RWPE2 (cell line): ENCODE data around the gene IGFBP7.
A peak's percentile ranks its signal among the peaks of the same experiment; 100 is the strongest.

Experiments
- ATAC-seq: fragments of 200-7000 bp; cut with Tn5 transposase; 3 replicates; pipeline ENCODE4 v1.9.1; 2021; ENCODE audit warnings: low read depth
- DNase-seq: peaks from one replicate; pipeline ENCODE4 v3.0.0-alpha.2; 2020; ENCODE audit warnings: low spot score
- H3K27ac ChIP-seq: fragments of 450-650 bp; 2 replicates; pipeline ENCODE4 v1.5.1; 2017; ENCODE audit warnings: mild to moderate bottlenecking; ENCODE audit not compliant: poor library complexity, severe bottlenecking
- H3K27me3 ChIP-seq: fragments of 250-450 bp; sonication (Bioruptor Pico); 2 replicates; pipeline ENCODE4 v1.5.1; 2021; ENCODE audit warnings: mild to moderate bottlenecking, moderate library complexity; ENCODE audit not compliant: insufficient read depth, poor library complexity, severe bottlenecking
- H3K36me3 ChIP-seq: fragments of 250-450 bp; sonication (Bioruptor Pico); 2 replicates; pipeline ENCODE4 v1.5.1; 2020; ENCODE audit warnings: low read depth, mild to moderate bottlenecking, moderate library complexity
- H3K4me1 ChIP-seq: fragments of 250-450 bp; sonication (Bioruptor Pico); 2 replicates; pipeline ENCODE4 v1.5.1; 2021; ENCODE audit warnings: mild to moderate bottlenecking, moderate library complexity; ENCODE audit not compliant: insufficient read depth, poor library complexity, severe bottlenecking
- H3K4me3 ChIP-seq: fragments of 250-450 bp; sonication (Bioruptor Pico); 2 replicates; pipeline ENCODE4 v1.5.1; 2021; ENCODE audit warnings: mild to moderate bottlenecking, moderate library complexity; ENCODE audit not compliant: severe bottlenecking
- H3K9me3 ChIP-seq: fragments of 250-450 bp; sonication (Bioruptor Pico); 2 replicates; pipeline ENCODE4 v1.5.1; 2021; ENCODE audit warnings: mild to moderate bottlenecking, moderate library complexity; ENCODE audit not compliant: severe bottlenecking
- TF ChIP-seq, protein P1 (sequence below): fragments of 450-650 bp; IDR thresholded peaks from one replicate; pipeline ENCODE4 v1.5.1; 2017; ENCODE audit warnings: mild to moderate bottlenecking, moderate library complexity; ENCODE audit not compliant: poor library complexity, severe bottlenecking

The IGFBP7 gene

DNA sequence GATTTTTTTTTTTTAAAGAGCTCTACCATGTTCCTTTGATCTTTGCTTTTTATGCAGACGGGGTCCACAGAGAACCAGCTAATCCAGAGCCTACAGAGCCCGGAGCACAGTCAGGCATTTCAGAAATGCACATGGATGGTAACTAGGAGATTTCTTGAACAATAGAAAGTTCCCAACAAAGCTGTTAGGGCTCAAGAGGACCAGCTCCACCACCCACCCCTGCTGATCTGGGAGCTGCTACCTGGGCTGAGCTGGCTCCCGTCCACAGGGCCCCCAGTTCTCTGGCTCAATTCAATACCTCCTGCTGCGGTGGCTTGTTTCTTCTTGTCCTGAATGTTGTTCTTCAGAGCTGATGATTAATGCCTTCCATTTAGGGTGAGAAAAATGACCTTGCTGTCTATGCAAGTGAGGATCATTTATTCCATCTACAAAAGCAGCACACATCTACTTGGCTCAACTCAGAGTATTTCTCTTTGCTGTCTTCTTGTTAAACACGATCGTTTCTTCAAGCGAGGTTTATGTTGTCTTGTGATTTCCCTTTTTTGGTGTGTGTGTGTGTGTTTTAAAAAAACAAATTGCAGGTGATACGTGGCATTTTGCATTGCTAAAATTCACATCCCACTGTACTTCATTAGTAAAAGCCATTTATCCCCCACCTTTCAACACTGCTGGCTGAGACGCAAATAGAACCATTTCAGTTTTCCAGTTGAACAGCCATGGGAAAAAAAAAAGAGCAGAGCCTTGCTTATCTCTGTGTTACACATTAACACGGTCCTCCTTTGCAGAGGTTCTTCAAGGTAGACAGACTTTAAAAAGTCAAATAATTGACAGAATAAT is 31.3 kb downstream of the IGFBP7 start:
- no peaks in the 10 kb centered on the region for H3K27me3 ChIP-seq
- peaks cover 46% of the 10 kb centered on the region for H3K36me3 ChIP-seq
- peak; percentile 89 for DNase-seq
- peaks cover 94% of the 10 kb centered on the region for H3K4me1 ChIP-seq
- peak overlapping the region; percentile 99 for H3K27ac ChIP-seq
- no peak overlapping the region for H3K4me3 ChIP-seq
- peak; percentile 41 for ATAC-seq
- TF ChIP-seq, protein P1, sequence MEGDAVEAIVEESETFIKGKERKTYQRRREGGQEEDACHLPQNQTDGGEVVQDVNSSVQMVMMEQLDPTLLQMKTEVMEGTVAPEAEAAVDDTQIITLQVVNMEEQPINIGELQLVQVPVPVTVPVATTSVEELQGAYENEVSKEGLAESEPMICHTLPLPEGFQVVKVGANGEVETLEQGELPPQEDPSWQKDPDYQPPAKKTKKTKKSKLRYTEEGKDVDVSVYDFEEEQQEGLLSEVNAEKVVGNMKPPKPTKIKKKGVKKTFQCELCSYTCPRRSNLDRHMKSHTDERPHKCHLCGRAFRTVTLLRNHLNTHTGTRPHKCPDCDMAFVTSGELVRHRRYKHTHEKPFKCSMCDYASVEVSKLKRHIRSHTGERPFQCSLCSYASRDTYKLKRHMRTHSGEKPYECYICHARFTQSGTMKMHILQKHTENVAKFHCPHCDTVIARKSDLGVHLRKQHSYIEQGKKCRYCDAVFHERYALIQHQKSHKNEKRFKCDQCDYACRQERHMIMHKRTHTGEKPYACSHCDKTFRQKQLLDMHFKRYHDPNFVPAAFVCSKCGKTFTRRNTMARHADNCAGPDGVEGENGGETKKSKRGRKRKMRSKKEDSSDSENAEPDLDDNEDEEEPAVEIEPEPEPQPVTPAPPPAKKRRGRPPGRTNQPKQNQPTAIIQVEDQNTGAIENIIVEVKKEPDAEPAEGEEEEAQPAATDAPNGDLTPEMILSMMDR = no peak
- no peaks in the 10 kb centered on the region for H3K9me3 ChIP-seq

GRCh38 chr4:57077550-57078343 is 32.4 kb downstream of the IGFBP7 start:
- Histone ChIP-seq H3K4me3 (no peak overlapping the region), H3K27ac (peak overlapping the region; percentile 99), H3K4me1 (peaks cover 82% of the 10 kb centered on the region), H3K9me3 (no peaks in the 10 kb centered on the region), H3K36me3 (peaks cover 46% of the 10 kb centered on the region), H3K27me3 (no peaks in the 10 kb centered on the region)
- peak; percentile 60 for ATAC-seq
- TF ChIP-seq, protein P1 = no peak
- peak; percentile 83 for DNase-seq

- DNase-seq (no peak), ATAC-seq (no peak)
- TF ChIP-seq, protein P1 = no peak
- Histone ChIP-seq H3K4me1 (peaks cover 75% of the 10 kb centered on the region), H3K4me3 (no peak overlapping the region), H3K27ac (peak overlapping the region; percentile 99), H3K27me3 (no peaks in the 10 kb centered on the region), H3K9me3 (no peaks in the 10 kb centered on the region), H3K36me3 (peaks cover 37% of the 10 kb centered on the region)
Observed at GRCh38 chr4:57076646-57077045, 33.5 kb downstream of the IGFBP7 start.

- no peak for DNase-seq
- Histone ChIP-seq H3K27me3 (no peaks in the 10 kb centered on the region), H3K4me3 (no peak overlapping the region), H3K36me3 (peaks cover 33% of the 10 kb centered on the region), H3K27ac (peak overlapping the region; percentile 99), H3K4me1 (peaks cover 77% of the 10 kb centered on the region), H3K9me3 (no peaks in the 10 kb centered on the region)
- ATAC-seq = no peak
- TF ChIP-seq, protein P1 = no peak
Observed at GRCh38 chr4:57075367-57075766, 34.8 kb downstream of the IGFBP7 start.
